Activated CD8-positive, alpha-beta memory T cell treated with anti-CD3 and anti-CD28 coated beads, Interleukin-2, amount 50 U/mL, for 1 hour (primary cell): ENCODE results near the gene APBA2.
"Not testable (repeated sequence)": the region's sequence is repeated elsewhere in the genome, so short reads cannot be mapped to it uniquely, and the experiment has no call there.

Source experiments
- DNase-seq: peaks from one replicate; pipeline ENCODE4 v3.0.0-alpha.2; 2020; ENCODE audit errors: extremely low read depth

The APBA2 gene

DNA sequence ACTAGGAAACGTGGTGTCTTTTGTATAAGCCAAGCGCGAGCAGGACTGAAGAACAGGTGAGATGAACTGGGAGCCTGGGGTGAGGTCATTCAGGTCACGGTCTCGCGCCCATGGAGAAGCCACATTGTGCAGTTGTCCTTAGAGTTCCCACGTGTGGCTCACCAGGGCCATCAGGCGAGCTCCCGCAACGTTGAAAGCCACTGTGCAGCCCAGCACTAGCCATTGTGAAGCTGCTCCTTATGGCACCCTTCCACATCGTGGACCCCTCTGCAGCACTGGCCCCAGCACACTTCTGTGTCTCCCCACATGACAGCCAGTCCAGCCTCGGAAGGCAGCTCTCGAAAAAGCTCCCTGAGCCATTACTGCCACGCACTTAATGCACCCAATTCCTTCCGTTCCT is 7.6 kb upstream of the APBA2 start:
- no peak for DNase-seq

DNA sequence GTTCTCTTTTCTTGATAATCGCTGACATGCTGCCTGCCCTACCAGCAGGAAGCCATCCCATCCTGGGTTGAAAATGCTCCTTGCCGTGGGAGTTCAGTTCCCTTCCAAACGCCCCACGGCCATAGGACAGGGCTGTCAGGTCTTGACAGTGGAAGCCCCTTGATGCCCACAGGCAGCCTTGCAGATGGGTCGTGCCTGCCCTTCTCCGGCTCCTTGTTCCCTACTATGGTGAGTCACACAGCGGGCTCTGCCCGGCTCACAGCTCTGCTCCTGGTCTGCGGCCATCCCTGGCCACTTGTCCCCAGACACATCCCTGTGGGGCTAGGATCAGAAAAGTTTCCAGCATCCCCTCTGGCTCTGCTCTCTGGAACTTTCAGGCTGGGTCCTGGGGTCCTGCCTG is 6.2 kb upstream of the APBA2 start:
- no peak for DNase-seq

DNA sequence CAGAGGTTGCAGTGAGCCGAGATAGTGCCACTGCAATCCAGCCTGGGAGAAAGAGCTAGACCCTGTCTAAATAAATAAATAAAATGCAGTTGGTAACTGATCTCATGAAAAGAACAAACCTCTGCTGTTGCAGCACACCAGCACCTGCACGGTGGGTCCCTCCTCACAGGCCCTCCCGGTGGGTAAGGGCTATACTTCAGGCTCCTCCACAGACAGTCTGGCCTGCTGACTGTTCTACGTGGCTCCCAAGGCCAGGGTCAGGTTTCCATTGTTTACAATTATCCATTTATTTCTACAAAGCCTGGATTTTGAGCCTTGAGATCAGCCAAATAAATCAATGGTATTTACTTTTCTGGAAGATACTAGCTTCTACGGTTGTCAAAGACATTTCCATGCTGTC is 5.1 kb upstream of the APBA2 start:
- DNase-seq: no peak

DNA sequence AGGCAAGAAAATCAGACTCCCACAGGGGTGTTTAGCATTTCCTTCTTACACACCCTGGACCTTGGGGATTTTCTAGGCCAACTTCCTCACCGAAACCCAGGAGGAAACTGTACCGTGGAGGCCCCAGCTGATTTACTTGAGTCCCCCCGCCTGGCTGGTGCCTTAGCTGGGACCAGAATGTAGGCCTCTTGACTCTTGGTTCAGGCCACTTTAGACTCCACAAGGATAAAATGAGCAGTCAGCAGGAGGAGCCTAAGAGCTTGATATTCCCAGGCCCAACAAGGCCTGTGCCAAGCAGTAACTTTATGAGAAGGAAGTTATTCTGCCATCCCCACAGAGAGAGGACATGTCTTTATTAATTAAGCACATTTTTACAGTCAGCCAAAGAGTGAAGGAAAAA is 4.6 kb upstream of the APBA2 start:
- no peak for DNase-seq

DNA sequence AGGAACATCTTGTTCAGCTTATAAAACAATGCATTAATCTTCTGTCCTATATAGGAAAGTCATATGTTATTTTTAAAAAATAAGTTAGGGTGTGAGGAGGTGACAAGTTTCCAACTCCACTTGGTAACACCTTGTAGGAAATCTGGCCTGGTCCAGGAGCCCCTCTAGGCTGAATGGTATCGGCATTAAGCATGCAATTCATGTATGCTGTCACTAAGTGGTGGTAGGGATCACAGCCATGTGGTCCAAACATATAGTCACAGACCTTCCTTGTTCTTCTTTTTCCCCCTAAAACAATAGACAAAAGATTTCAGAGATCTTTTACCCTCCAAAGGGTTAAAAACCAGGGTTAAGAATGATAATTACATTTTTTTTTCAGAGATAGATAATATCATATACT is 4.2 kb upstream of the APBA2 start:
- DNase-seq: no peak

DNA sequence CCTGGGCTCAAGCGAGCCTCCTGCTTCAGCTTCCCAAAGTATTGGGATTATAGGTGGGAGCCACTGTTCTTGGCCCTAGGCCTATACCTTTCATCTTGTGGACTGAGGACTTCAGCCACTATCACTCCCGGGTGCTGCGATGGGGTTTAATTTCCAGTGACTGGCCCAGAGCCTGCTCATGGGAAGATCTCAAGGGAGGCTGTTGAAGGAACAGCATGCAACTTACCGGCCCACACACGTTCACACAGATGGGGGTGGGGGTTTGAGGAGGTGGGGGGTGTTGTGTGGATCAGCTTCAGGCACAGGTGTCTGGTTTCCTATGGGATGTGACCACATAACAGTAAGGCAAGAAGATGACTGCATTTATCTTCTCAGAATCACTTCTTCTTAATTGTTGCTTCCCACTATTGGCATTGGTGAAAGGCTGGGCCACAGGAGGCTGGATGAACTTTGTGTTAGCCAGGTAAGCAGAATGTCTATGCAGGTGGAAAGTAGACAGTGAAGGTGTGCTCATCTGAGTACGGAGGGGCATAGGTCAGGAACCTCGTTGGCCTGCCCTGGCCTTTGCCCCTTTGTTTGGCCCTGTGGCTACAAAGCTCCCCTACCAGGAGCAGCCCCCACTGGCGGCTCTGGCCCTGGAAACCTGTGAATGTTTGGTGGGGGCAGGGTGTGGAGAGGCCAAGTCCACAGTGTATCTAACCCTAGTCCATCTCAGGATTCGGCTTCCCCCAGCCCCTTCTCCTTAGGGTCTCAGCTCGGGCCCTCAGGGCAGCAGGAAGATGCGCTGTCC is 1.4 kb upstream of the APBA2 start:
- DNase-seq: no peak

DNA sequence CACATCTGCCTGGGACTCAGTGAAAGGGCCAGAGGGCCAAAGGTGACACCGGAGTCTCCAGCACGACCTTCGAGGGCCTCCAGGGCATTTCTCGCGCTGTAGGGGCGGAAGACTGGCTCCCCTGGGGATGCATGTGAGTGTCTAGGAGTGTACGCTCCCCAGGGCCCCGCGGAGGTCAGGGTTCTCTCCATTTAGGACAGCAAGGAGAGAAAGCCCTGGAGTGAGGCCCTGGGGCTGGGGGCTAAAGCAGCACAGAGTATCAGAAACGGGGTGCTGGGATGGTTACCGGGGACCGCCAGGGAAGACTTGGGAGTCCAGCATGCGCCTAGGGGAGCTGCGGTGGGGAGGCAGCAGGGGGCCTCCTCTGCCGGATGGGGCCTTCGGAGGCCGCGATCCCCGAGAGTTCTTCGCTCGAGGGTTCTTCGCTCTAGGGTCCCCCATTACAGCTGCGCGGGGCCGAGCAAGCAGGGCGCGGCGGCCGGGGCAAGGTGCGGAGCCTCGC is 595 bp upstream of the APBA2 start:
- no peak for DNase-seq

DNA sequence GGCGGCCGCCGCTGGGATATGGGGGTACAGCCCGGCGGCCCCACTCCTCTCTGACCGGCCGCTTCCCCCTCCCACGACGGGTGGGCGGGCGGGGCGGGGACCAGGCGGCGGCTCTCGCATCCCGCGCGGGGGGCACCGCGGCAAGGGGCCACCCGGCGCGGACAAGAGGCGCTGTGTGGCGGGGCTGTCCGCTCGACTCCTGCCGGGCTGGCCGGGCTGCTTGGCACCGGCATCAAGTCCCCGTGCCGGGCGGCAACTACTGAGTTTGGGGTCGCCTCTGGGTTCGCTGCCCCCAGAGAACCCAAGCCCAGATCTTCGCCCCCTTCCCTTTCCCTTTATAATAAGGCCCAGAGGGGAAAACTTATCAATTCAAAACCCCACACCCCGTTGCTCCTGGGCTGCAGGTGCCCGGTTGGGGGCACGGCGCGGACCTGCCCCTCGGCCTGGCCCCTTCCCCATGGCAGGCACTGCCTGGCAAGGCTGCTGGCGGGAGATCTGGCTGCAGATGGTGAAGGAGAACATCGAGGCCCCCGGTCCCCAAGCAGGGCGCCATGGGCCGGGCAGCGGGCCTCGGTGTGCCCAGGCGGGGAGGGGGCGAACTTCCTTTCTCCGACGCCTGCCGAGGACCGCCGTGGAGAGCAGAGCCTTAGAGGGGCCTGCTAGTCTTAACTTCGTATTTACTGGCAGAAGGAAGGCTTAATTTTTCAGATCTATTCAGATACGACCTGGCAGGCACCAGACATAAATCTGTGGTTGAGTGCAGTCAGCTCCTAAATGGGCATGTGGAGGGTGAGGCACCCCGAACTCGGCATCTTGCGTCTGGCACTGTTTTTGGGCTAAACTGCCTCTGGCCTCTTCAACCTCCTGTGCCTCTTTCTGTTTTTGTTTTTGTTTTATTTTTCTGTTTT is 911 bp downstream of the APBA2 start:
- DNase-seq: no peak

DNA sequence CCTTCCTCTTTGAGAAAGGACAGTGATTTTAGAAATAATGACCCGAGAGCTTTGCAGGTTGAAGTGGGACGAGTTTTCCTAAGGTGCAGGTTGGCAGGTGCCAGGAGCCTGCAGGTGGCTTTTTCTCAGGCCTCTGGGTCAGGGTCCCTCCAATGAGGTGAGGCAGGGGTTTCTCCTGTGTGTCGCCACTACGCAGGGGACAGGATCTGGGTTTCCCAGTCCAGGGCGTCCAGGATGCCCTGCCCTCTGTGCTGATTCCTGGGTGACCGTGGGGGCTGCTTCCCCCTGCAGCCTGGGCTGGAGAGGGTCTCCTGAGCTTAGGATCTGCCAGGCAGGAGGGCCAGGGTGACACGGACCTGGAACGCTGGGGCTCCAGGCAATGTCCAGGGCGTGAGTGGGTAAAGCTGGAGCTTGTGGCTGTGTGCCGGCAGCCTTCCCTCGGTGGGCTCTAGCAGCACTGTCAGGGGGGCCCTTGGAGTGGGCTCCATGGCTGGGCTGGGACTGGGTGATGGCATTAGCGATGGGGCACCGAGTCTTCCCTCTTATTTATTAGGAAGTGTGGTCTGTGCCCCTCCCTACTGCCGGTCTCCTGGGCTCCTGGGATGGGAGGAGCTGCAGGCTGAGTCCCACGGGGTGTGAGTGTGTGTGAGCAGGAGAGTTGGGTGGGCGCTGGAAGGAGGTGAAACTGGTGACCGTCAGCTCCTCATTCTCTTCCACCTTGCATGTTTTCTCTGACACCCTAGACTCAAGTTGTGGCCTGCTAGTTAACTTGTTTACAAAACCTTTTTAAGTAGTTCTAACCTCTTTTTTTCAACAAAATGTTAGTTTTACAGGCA is 1.8 kb downstream of the APBA2 start:
- no peak for DNase-seq

DNA sequence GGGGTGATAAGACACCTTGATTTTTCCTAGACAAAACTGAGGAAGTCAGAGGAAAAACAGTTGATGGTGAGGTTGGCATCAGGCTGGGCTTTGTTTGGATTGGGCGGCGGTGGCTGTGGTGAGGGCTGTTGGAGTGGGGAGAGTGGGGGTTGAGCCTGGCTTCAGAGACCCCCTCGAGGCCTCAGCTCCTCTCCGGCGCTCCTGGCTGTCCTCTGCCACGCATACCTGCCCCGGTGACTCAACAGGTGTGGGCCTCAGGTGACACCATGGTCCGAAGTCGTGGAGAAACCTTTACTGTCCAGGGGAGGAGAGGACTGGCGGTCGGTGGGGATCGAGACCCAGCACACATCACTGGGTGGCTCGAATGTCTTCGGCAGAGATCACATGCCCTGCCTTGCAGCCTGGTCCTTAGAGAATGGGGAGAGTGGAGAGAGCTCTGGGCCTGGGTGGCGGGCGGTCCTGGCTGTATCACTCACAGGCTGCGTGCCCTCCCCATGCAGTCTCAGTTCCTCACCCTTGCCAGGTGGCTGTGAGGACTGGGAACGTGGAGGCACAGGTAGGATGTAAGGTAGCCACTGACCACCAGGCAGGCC is 2.6 kb downstream of the APBA2 start:
- no peak for DNase-seq

DNA sequence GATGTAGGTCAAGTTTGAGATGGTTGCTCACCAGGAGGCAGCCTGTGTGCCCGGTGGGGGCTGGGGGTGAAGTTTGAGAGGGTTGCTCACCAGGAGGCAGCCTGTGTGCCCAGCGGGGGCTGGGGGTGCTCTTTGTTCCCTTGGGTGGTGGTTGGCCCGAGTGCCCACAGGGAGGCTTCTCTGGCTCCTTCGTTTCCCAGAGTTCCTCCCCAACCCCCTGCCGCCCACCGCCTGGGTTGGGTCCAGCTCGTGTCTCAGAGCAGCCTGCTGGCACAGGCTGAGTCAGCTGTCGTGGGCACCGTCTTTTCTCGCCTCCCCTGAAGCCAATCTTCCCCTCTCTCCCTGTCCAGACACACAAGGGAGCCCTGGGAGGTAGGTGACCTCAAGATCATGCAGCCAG is 3.1 kb downstream of the APBA2 start:
- DNase-seq: no peak

DNA sequence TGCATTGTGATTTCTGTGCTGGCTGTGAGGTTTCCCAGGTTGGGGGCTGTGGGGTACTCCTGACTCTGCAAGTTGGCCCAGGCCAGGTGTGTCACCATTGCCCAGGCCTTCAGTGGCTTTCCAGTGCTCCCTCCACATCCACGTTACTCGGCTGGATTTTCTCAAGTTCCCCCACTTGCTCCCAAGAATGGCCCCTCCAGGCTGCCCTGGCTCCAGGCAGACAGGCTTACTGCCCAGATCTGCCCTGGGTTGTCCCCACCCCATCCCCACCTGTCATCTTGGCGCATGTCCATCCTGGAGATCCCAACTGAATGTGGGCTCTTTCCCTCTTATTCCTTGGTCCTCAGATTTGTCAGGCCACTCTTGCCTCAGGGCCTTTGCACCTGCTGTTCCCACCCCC is 3.6 kb downstream of the APBA2 start:
- DNase-seq: no peak

DNA sequence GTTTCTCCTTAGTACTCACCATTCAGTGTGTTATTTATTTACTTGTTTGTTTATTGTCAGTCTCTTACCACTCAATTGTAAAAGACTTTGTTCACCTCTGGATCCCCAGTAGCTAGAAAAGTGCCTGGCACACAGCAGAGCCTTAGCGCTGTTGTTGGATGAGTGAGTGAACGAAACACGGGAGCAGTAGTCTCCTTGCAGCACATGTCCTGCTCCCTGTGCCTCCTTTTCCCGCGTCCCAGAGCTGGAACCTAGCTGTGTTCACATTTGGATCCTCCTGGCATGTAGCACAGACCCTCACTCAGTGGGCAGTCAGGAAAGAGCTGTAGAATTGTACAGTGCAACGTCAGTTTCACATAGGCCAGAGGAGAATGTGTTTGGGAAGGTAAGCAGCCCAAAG is 4.1 kb downstream of the APBA2 start:
- DNase-seq: not testable (repeated sequence)

DNA sequence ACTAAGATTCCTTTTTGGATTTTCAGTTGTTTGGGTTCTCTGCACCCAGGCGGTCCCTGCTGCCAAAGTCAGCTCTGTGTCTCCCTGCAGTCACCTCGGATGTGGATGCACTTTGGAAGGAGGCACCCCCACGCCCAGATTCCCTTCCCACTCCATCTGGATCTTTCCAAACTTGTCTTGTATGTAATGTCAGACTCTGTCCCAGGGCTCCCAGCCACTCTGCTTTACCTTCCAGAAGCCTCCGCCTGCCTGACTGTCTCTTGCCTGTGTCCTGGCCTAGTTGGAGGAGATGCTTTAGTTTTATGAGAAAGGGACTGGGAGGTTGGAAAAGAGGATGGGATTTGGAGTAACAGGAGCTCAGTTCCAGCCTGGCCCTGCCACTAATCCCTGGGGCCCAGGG is 4.5 kb downstream of the APBA2 start:
- not testable (repeated sequence) for DNase-seq

DNA sequence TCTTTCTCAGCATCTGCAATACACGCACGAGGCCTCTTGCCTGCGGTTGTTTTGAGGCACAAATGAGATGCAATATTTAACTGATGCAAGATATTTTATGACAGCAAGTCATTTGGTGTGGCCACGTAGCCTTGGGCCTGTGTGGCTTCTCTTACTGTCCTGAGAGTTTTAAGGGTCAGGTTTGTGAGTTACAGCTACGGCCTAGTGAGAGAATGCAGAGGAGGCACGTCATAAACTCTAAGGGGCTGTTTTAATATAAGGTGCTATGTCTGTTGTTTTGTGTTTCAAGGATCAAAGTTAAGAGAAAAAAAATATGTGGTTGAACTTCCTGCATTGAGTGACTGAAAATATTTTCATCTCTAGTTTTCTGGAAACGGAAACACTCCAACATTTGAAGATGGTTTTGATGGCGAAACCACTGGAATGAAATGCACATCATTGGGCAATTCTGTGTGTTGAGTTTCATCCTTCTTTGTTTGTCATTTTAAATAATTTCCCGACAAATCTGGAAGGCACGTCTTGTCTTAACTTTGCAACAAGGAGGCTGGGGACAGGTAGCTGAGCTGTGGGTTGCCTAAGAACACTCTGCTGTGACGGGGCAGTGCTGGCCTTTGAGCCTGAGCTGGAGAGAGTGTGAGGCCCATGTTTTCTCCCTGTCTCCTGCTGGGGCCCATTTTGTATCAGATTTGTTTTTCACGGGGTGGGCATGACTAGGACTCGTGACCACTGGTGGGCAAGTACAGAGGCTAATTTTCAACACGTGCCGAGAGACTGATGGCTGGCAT is 5.1 kb downstream of the APBA2 start:
- DNase-seq: no peak

DNA sequence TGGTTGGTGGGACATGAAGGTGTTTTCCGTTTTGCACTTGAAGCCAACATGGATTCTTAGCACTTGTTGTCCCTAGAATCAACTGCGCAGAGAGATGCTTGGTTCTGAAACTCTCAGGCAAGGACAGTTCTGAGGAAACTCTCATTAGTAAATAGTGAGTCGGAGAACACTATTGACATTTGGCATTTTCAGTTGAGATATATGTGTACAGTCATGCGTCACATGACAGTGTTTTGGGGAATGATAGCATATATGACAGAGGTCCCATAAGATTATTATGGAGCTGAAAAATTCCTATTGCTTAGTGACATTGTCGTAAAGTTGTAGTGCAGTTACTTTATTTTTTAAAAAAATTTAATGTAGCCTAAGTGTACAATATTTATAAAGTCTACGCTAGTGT is 5.8 kb downstream of the APBA2 start:
- DNase-seq: no peak

DNA sequence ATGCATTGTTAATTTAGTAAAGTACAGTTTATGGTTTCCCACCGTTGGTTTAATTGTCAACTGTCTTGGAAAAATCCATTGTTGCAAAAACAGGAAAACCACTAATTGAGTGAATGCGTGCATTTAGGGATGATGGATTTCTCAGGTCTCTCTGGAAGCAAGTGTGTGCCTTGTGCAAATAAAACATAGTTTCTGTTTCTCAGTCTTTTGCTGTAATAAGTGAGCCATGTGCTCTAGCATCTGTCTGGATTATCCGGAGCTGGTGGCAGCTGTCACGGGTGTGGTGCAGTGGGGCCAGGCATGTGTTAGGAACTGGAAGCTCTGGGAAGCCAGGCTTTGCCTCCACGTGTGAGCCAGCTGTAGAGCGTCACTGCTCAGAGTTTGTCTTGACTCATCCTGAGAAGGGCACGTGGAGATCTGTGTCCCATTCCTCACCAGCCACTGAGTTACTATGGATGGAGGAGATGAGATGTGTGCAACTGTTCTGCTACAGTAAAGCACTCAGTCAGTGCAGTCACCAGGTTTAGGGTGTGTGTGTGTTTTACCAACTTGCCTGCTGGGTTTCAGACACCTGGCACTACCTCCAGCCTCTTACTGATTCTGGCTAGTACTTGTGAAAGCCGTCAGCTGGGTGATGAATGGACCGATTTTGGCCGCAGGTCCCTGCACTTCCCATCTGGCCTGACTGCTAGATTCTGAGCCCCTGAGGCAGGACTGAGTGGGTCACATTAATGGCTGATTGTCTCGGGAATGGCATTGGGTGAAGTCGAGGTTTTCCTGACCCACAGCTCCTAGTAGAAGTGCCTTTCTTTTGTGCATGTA is 7.2 kb downstream of the APBA2 start:
- no peak for DNase-seq

DNA sequence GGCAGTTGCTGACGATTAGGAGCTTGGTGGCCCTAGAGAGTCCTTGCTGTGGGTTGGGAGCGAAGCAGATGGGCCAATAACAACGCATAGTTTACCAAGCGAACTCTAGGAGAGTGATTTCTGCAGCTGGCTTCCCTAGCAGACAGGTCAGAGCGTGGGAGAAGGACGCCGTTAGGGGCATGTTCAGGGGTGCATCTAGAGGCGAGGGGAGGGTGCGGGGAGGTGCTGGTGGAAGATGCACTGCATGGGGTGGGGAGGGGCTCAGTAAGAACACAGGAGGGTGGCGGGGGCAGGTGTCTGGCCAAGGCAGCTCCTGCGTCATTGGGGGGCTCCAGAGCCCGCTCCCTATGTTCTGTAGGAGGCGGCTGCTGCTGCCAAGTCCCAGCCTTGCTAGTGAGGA is 8.9 kb downstream of the APBA2 start:
- DNase-seq: no peak

DNA sequence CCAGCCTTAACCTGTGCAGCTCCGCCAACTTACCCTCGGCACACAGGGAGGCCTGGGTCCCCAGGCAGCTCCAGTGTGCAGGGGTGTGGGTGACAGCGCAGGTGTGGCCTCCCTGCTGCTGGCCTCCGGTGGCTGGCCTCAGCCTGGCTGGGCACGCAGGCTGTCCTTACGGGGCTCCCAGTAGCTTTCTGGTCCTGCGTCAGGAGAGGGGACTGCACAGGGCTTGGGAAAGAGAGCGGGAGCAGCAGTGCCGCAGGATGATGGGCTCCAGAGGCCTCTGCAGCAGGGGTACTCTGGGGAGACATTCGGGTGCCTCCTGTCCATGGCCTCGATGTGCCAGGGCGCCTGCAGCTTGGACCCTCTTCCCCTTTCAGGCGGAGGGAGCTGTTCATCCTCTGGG is 9.4 kb downstream of the APBA2 start:
- no peak for DNase-seq

DNA sequence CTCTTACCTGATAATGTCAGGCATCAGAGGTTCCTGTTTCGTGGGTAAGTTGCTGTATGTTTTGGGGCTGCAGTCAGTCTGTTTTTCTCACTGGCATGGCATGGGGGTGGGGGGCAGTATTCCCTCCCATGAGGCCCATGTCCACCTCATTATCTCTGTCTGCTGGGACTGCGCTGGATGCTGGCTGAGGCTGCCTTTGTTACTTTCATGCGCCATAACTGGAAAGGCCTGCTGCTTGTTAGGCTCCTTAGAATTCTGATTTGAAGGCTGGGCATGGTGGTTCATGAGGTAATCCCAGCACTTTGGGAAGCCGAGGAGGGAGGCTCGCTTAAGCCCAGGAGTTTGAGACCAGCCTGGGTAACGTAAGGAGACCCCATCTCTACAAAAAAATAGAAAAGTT is 9.8 kb downstream of the APBA2 start:
- no peak for DNase-seq
